AG10803 (cell line): ENCODE results near the gene EBF3.
A peak's percentile ranks its signal among the peaks of the same experiment; 100 is the strongest.

ENCODE experiments used
- DNase-seq: peaks from one replicate; pipeline ENCODE4 v3.0.0; 2010; ENCODE audit warnings: low read depth
- H3K4me3 ChIP-seq: 2 replicates; pipeline ENCODE4 v1.5.1; 2011; ENCODE audit warnings: mild to moderate bottlenecking, low read length, control low read depth
- TF ChIP-seq, protein P1 (sequence below): conservative IDR thresholded peaks from 2 replicates; pipeline ENCODE4 v1.5.1; 2011; ENCODE audit warnings: mild to moderate bottlenecking, low read length, control low read depth, inconsistent platforms

Gene EBF3

DNA sequence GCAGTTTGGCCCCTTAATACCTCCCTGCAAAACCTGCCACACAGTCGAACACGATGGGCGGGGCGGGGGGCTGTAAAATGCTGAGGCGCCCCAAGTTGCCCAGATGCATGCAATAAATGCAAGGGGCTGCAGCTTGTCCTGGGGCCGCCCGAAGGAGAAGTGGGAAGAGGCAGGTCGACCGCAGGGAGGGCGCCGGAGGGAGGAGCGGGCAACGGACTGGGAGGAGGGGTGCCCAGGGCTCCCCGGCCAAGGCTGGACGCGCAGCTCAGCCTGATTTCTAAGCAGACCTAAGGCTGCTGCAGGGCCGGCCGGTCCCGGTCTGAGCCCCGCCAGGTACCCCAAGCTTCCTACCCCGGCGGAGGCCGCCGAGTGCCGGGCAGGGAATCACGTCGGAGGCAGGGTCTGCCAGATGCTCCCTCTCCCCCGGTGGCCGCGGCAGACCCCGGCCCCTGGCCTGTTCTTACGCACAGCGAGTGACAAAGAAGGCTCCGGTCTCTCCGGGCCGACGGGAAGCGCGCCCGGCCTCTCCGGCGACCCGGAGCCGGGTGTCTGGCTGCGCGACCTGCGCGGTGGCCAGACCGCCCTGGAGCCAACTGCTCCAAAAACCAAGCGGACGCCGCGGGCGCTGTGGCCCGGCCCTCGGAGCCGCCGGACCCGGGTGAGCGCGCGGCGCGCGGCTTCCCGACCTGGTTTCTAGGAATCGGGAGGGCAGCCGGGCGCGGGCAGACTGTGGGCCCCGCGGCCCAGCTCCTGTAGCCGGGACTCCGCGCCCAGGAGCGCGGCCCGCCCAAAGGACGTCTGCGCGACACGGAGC lies 744 bp upstream of the EBF3 start:
- peak overlapping the region; percentile 50 for H3K4me3 ChIP-seq
- TF ChIP-seq, protein P1, sequence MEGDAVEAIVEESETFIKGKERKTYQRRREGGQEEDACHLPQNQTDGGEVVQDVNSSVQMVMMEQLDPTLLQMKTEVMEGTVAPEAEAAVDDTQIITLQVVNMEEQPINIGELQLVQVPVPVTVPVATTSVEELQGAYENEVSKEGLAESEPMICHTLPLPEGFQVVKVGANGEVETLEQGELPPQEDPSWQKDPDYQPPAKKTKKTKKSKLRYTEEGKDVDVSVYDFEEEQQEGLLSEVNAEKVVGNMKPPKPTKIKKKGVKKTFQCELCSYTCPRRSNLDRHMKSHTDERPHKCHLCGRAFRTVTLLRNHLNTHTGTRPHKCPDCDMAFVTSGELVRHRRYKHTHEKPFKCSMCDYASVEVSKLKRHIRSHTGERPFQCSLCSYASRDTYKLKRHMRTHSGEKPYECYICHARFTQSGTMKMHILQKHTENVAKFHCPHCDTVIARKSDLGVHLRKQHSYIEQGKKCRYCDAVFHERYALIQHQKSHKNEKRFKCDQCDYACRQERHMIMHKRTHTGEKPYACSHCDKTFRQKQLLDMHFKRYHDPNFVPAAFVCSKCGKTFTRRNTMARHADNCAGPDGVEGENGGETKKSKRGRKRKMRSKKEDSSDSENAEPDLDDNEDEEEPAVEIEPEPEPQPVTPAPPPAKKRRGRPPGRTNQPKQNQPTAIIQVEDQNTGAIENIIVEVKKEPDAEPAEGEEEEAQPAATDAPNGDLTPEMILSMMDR: no peak
- no peak for DNase-seq

DNA sequence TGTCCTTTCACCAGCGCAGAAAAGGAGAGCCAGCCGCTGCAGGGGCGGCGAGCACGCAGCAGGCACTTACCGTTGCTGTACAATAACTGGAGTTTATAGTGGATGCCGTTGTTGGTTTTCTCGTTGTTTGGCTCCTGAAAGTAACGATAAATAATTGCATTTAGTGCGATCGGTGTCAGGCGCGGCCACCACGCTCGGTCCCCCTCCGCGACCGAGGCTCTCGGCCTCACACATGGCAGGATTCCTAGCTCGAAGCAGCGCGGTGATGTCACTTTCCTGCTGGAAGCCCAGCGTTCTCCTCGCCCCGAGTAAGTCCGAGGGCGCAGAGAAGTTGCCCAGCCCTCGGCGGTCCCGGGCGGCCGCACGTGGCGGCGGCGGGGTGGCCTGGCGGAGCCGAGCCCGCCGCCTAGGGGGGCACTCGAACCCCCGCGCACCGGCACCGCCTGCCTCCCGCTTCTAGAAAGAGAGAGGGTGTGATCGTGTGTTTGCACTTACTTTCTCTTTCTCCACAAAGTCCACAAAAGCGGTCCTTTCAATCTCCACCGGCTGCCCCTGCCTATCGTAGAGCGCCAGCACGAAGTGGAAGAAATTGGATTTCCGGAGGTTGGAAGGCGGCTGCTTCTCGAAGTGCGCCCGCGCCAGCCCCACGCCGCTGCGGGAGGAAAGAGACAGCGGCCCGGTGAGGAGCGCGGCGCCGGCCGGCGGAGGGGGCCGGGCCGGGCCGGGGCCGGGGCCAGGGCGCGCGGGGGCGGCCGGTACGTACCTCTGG lies 1.0 kb downstream of the EBF3 start:
- peak overlapping the region; percentile 63 for H3K4me3 ChIP-seq
- peak; percentile 22 for DNase-seq
- TF ChIP-seq, protein P1: no peak

DNA sequence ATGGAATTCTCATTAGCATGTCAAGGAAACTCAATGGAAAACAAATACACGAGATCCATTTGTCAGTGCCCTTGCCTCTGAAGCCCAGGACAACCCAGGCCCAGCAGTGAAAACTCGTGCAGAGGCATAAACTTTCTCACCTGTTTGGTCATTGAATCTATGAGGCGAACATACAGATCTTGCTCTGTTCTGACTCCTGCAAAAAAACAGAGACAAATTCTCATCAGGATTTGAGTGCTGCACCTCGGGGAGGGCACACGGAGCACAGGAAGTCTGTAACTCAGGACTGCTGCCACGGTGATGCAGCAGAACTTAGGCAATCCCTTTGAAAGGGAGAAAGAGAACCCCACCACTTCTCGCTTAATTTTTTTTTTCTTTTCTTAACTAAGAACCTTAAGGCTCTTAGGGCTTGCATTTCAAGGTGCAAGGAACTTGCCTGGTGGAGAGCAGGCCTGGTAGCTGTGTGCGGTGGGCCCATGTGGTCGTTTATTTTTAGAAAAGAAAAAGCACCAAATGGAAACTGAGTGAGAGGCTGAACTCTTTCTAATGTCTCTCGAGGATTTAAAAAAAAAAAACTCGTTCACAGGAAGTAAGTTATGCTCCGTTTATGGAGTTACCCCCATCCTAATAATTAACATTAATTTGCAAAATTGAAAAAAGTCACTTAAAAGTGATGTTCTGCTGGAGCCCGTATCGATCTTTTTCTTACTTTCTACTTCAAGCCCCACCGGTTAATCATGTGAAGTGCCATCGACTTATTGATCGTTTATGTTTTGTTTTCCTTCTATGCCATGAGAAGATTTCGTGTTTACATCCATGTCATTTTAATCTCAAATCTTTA lies 1.8 kb downstream of the EBF3 start:
- H3K4me3 ChIP-seq: peak overlapping the region; percentile 63

DNA sequence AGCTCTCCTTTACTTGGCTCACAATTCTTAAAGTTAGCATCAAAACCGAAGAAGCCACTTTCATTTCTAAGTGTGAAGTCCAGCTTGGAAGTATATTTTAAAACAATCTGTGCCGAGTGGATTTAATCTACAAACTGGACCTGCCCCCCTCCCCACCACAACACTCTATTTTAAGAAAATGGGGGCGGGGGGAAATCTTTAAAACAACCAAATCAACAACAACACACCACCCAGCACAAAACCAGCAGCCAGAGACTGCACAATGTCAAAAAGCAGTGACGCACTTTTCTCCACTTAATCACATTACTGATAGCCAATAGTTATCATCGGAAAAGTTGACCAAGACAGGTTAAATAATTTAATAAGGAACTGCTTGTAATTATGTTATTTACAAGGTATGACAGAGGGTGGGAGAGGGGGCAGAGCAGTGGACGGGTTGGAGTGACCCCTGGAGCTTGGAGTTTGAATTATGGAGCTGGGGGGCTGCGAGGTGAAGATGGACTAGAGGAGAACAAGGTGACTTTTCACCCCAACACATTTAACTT lies 2.8 kb downstream of the EBF3 start:
- no peak overlapping the region for H3K4me3 ChIP-seq
- DNase-seq: no peak
- TF ChIP-seq, protein P1: no peak

More for the DNA sequence above, 1.8 kb downstream of the EBF3 start:
- DNase-seq: no peak
- TF ChIP-seq, protein P1: no peak

DNA sequence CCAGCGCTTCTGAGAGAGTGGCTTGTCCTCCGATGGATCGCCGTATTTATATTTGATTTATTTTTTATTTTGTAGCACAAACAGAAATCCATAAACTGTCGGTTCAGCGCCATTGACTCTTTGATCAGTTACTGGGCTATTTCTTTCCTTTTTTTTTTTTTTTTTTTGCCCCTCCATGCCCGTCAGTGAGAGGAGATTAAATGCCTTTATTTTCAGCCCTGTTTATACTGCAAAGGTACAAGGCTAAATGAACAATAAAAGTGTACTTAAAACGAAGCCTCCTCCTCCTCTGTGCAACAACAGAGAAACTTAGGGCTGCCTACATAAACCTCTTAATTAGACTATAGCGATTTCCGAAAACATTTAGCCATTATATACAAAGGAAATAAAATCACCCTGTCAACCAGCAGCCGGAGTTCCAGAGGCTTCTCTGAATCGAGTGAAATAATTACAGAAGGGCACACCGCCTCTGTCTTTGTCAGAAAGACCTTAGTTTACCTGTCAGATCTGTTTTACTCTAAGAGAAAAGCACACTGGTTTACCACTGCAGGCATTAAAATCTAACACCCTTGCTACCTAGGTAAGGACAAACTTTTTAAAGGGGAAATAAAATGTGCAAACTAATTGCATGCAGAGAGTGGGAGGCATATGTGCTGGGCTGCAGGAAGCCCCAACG lies 3.5 kb downstream of the EBF3 start:
- no peak for DNase-seq
- no peak overlapping the region for H3K4me3 ChIP-seq
- TF ChIP-seq, protein P1: no peak

DNA sequence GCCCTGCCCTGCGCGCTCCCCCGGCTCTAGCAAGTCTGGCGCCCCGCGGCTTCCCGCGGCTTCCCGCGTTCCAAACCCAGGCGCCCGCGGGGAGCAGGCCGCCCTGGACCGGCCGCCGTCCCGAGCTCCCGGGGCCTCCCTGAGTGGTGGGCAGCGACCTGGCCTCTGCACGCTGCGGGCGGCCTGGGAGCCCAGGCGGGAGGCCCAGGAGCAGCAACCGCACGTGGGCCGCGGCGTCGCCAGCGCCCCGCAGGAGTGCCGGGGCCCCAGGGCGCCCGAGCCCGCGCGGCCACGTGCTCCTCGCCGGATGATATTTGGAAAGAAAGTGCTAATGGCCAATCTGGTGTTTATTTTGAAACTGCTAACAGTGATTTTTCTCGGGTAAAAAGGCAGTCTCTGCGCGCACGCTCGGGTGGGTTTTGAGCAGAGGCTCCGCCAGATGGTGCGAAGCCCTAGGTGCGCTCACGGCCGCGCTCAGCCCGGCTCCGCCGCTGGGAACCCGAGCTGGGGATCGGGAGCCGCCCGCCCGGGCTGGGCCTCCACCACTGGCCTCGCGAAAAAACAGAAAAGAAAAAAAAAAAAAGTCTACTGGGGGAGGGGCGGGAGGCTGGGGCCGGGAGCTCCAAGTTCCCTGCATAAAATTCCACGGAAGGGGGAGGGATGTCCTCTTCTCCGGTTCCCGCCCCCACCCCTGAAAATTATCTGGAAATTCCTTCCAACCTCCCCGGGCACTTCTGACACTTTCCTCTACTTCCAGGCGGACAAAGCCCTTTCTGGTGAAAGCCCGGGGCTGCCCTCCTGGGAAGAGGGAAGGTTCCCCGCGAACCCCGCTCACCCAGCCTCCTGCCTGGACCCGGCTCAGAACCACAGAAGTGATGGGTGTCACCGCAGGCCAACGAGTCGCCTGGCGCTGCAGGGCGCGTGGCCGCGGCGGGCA lies 4.3 kb downstream of the EBF3 start:
- TF ChIP-seq, protein P1: no peak
- no peak for DNase-seq
- H3K4me3 ChIP-seq: no peak overlapping the region
